ENCODE results near the gene HBB.

Gene HBB

GRCh38 chr11:5226732-5227310 lies at the start of gene HBB:
TSS of gene HBB (minus strand) at chr11:5227071. CDS start at chr11:5227021, 50 bp downstream.
- no peak for TF ChIP-seq CTCF (IDR thresholded peaks at IDR 0.05; ENCODE audit: borderline replicate concordance, insufficient read depth, low read depth, low read length)

GRCh38 chr11:5275369-5276110 lies 48.7 kb upstream of the HBB start:
- TF ChIP-seq CTCF (IDR thresholded peaks at IDR 0.05; ENCODE audit: borderline replicate concordance, insufficient read depth, low read depth, low read length): no peak
- no peak overlapping the region for H3K4me3 ChIP-seq (ENCODE audit: low read depth, low read length)

More at GRCh38 chr11:5226732-5227310, at the start of gene HBB:
- H3K4me3 ChIP-seq (ENCODE audit: low read depth, low read length): no peak within 1 kb of the TSS

- no peak overlapping the region for H3K4me3 ChIP-seq (ENCODE audit: low read depth, low read length)
- no peak for TF ChIP-seq CTCF (IDR thresholded peaks at IDR 0.05; ENCODE audit: borderline replicate concordance, insufficient read depth, low read depth, low read length)
Observed at GRCh38 chr11:5274395-5274794, 47.5 kb upstream of the HBB start.

GRCh38 chr11:5272395-5273017 lies 45.6 kb upstream of the HBB start:
- TF ChIP-seq CTCF (IDR thresholded peaks at IDR 0.05; ENCODE audit: borderline replicate concordance, insufficient read depth, low read depth, low read length): no peak
- no peak overlapping the region for H3K4me3 ChIP-seq (ENCODE audit: low read depth, low read length)

- no peak for TF ChIP-seq CTCF (IDR thresholded peaks at IDR 0.05; ENCODE audit: borderline replicate concordance, insufficient read depth, low read depth, low read length)
- no peak within 1 kb of the TSS for H3K4me3 ChIP-seq (ENCODE audit: low read depth, low read length)
Observed at GRCh38 chr11:5269715-5270147, 42.9 kb upstream of the HBB start, which contains the start of gene HBE1. TSS of gene HBE1 (minus strand) at chr11:5269945. CDS start at chr11:5269890, 55 bp downstream.

- TF ChIP-seq CTCF (IDR thresholded peaks at IDR 0.05; ENCODE audit: borderline replicate concordance, insufficient read depth, low read depth, low read length): no peak
- H3K4me3 ChIP-seq (ENCODE audit: low read depth, low read length): no peak overlapping the region
Observed at GRCh38 chr11:5267033-5267563, 40.2 kb upstream of the HBB start.

Measured in GM12875 (cell line).